ENCODE data around the gene SLC2A11.

The SLC2A11 gene

GRCh38 chr22:23827351-23827995 lies 30.2 kb upstream of the SLC2A11 start:
- no peak overlapping the region for H2AFZ ChIP-seq (ENCODE audit: insufficient read depth, low read length, poor library complexity)
- no peak overlapping the region for H3K9ac ChIP-seq (ENCODE audit: low read length)
- H3K9me3 ChIP-seq (ENCODE audit: insufficient read depth, low read depth, low read length), result peaks cover 3% of the 10 kb centered on the region
- H3K79me2 ChIP-seq (ENCODE audit: control insufficient read depth, insufficient read depth, low read length, poor library complexity), result no peaks in the 10 kb centered on the region
- peaks cover 13% of the 10 kb centered on the region for H3K79me1 ChIP-seq (ENCODE audit: low read length)
- H3K4me3 ChIP-seq (ENCODE audit: low read depth, low read length), result no peak overlapping the region
- H3K4me1 ChIP-seq (ENCODE audit: control insufficient read depth in 1 of 2, insufficient read depth in 2 of 2, low read length in 2 of 2), result peaks cover 14% of the 10 kb centered on the region in 2 experiments
- H3K36me3 ChIP-seq (ENCODE audit: control insufficient read depth in 1 of 2, insufficient read depth in 2 of 2, low read length in 2 of 2), result peaks cover 73 to 80% of the 10 kb centered on the region in 2 experiments
- no peak overlapping the region for H2BK12ac ChIP-seq (ENCODE audit: low read length)
- H2BK120ac ChIP-seq (ENCODE audit: insufficient read depth, low read length, poor library complexity), result no peak overlapping the region
- no peak overlapping the region for H4K91ac ChIP-seq (ENCODE audit: low read depth, low read length)
- H2BK5ac ChIP-seq (ENCODE audit: low read depth, low read length, poor library complexity), result no peak overlapping the region
- no peak overlapping the region for H3K4me2 ChIP-seq (ENCODE audit: low read length)
- no peak overlapping the region for H3K23ac ChIP-seq (ENCODE audit: low read length)
- H3K27ac ChIP-seq (ENCODE audit: low read depth, low read length), result no peak overlapping the region
- H3K27me3 ChIP-seq (ENCODE audit: insufficient read depth, low read length), result no peaks in the 10 kb centered on the region
- H4K8ac ChIP-seq (ENCODE audit: low read depth, low read length), result no peak overlapping the region
- DNase-seq, result no peak
- H3K18ac ChIP-seq (ENCODE audit: low read length), result no peak overlapping the region
- no CpG with 5 or more reads among the region's 11 CpGs for WGBS (ENCODE audit: extremely low coverage, insufficient coverage, insufficient read length)
- H3K14ac ChIP-seq (ENCODE audit: low read length), result no peak overlapping the region
- no peak overlapping the region for H4K12ac ChIP-seq (ENCODE audit: low read depth, low read length)
- no peak overlapping the region for H3K4ac ChIP-seq (ENCODE audit: low read depth, low read length)
- peak overlapping the region; percentile 20 for H2AK5ac ChIP-seq (ENCODE audit: low read length)

- H3K4me3 ChIP-seq (ENCODE audit: low read depth, low read length), result no peak overlapping the region
- no peak overlapping the region for H2BK12ac ChIP-seq (ENCODE audit: low read length)
- no CpG with 5 or more reads among the region's 10 CpGs for WGBS (ENCODE audit: extremely low coverage, insufficient coverage, insufficient read length)
- H2AFZ ChIP-seq (ENCODE audit: insufficient read depth, low read length, poor library complexity), result no peak overlapping the region
- H3K9ac ChIP-seq (ENCODE audit: low read length), result no peak overlapping the region
- no peak overlapping the region for H3K23ac ChIP-seq (ENCODE audit: low read length)
- H3K18ac ChIP-seq (ENCODE audit: low read length), result no peak overlapping the region
- H3K4ac ChIP-seq (ENCODE audit: low read depth, low read length), result no peak overlapping the region
- H4K8ac ChIP-seq (ENCODE audit: low read depth, low read length), result no peak overlapping the region
- peaks cover 13% of the 10 kb centered on the region for H3K79me1 ChIP-seq (ENCODE audit: low read length)
- H3K36me3 ChIP-seq (ENCODE audit: control insufficient read depth in 1 of 2, insufficient read depth in 2 of 2, low read length in 2 of 2), result peaks cover 73 to 81% of the 10 kb centered on the region in 2 experiments
- peaks cover 14% of the 10 kb centered on the region in 2 experiments for H3K4me1 ChIP-seq (ENCODE audit: control insufficient read depth in 1 of 2, insufficient read depth in 2 of 2, low read length in 2 of 2)
- H2BK5ac ChIP-seq (ENCODE audit: low read depth, low read length, poor library complexity), result no peak overlapping the region
- H3K4me2 ChIP-seq (ENCODE audit: low read length), result no peak overlapping the region
- H2BK120ac ChIP-seq (ENCODE audit: insufficient read depth, low read length, poor library complexity), result no peak overlapping the region
- H3K27me3 ChIP-seq (ENCODE audit: insufficient read depth, low read length), result no peaks in the 10 kb centered on the region
- peaks cover 3% of the 10 kb centered on the region for H3K9me3 ChIP-seq (ENCODE audit: insufficient read depth, low read depth, low read length)
- H4K12ac ChIP-seq (ENCODE audit: low read depth, low read length), result no peak overlapping the region
- H3K79me2 ChIP-seq (ENCODE audit: control insufficient read depth, insufficient read depth, low read length, poor library complexity), result no peaks in the 10 kb centered on the region
- H4K91ac ChIP-seq (ENCODE audit: low read depth, low read length), result no peak overlapping the region
- DNase-seq, result no peak
- H3K27ac ChIP-seq (ENCODE audit: low read depth, low read length), result no peak overlapping the region
- H3K14ac ChIP-seq (ENCODE audit: low read length), result no peak overlapping the region
- no peak overlapping the region for H2AK5ac ChIP-seq (ENCODE audit: low read length)
These were observed 28.6 kb upstream of the SLC2A11 start for GRCh38 chr22:23828800-23829680.

GRCh38 chr22:23829845-23830372 lies 27.8 kb upstream of the SLC2A11 start:
- H2BK5ac ChIP-seq (ENCODE audit: low read depth, low read length, poor library complexity), result no peak overlapping the region

GRCh38 chr22:23831261-23831660 lies 26.4 kb upstream of the SLC2A11 start:
- no CpG with 5 or more reads among the region's 8 CpGs for WGBS (ENCODE audit: extremely low coverage, insufficient coverage, insufficient read length)
- Histone ChIP-seq H3K79me1 (ENCODE audit: low read length) (peaks cover 6% of the 10 kb centered on the region), H3K4me3 (ENCODE audit: low read depth, low read length) (no peak overlapping the region), H2BK120ac (ENCODE audit: insufficient read depth, low read length, poor library complexity) (no peak overlapping the region), H3K18ac (ENCODE audit: low read length) (no peak overlapping the region), H3K79me2 (ENCODE audit: control insufficient read depth, insufficient read depth, low read length, poor library complexity) (no peaks in the 10 kb centered on the region), H3K27me3 (ENCODE audit: insufficient read depth, low read length) (no peaks in the 10 kb centered on the region), H3K36me3 (ENCODE audit: control insufficient read depth in 1 of 2, insufficient read depth in 2 of 2, low read length in 2 of 2) (peaks cover 72 to 81% of the 10 kb centered on the region in 2 experiments), H2BK12ac (ENCODE audit: low read length) (no peak overlapping the region), H3K23ac (ENCODE audit: low read length) (no peak overlapping the region), H3K9me3 (ENCODE audit: insufficient read depth, low read depth, low read length) (peaks cover 3% of the 10 kb centered on the region), H3K4me1 (ENCODE audit: control insufficient read depth in 1 of 2, insufficient read depth in 2 of 2, low read length in 2 of 2) (peaks cover 5 to 8% of the 10 kb centered on the region in 2 experiments), H3K4me2 (ENCODE audit: low read length) (no peak overlapping the region), H3K9ac (ENCODE audit: low read length) (no peak overlapping the region), H4K8ac (ENCODE audit: low read depth, low read length) (no peak overlapping the region), H2AK5ac (ENCODE audit: low read length) (no peak overlapping the region), H3K27ac (ENCODE audit: low read depth, low read length) (no peak overlapping the region), H2BK5ac (ENCODE audit: low read depth, low read length, poor library complexity) (no peak overlapping the region), H3K4ac (ENCODE audit: low read depth, low read length) (no peak overlapping the region), H4K91ac (ENCODE audit: low read depth, low read length) (no peak overlapping the region), H4K12ac (ENCODE audit: low read depth, low read length) (no peak overlapping the region), H3K14ac (ENCODE audit: low read length) (no peak overlapping the region), H2AFZ (ENCODE audit: insufficient read depth, low read length, poor library complexity) (no peak overlapping the region)
- DNase-seq, result no peak

More at GRCh38 chr22:23829845-23830372, 27.8 kb upstream of the SLC2A11 start:
- Histone ChIP-seq H2BK120ac (ENCODE audit: insufficient read depth, low read length, poor library complexity) (no peak overlapping the region), H3K9me3 (ENCODE audit: insufficient read depth, low read depth, low read length) (peaks cover 3% of the 10 kb centered on the region), H3K14ac (ENCODE audit: low read length) (no peak overlapping the region), H3K36me3 (ENCODE audit: control insufficient read depth in 1 of 2, insufficient read depth in 2 of 2, low read length in 2 of 2) (peaks cover 70 to 79% of the 10 kb centered on the region in 2 experiments), H3K4ac (ENCODE audit: low read depth, low read length) (no peak overlapping the region), H3K4me3 (ENCODE audit: low read depth, low read length) (no peak overlapping the region), H3K9ac (ENCODE audit: low read length) (no peak overlapping the region), H4K8ac (ENCODE audit: low read depth, low read length) (no peak overlapping the region), H3K4me1 (ENCODE audit: control insufficient read depth in 1 of 2, insufficient read depth in 2 of 2, low read length in 2 of 2) (peaks cover 8 to 11% of the 10 kb centered on the region in 2 experiments), H4K12ac (ENCODE audit: low read depth, low read length) (no peak overlapping the region), H4K91ac (ENCODE audit: low read depth, low read length) (no peak overlapping the region), H3K27ac (ENCODE audit: low read depth, low read length) (no peak overlapping the region), H2BK12ac (ENCODE audit: low read length) (no peak overlapping the region), H3K27me3 (ENCODE audit: insufficient read depth, low read length) (no peaks in the 10 kb centered on the region), H2AFZ (ENCODE audit: insufficient read depth, low read length, poor library complexity) (no peak overlapping the region), H3K23ac (ENCODE audit: low read length) (no peak overlapping the region), H3K79me1 (ENCODE audit: low read length) (peaks cover 11% of the 10 kb centered on the region), H3K4me2 (ENCODE audit: low read length) (no peak overlapping the region), H2AK5ac (ENCODE audit: low read length) (no peak overlapping the region), H3K79me2 (ENCODE audit: control insufficient read depth, insufficient read depth, low read length, poor library complexity) (no peaks in the 10 kb centered on the region), H3K18ac (ENCODE audit: low read length) (no peak overlapping the region)
- WGBS (ENCODE audit: extremely low coverage, insufficient coverage, insufficient read length), result no CpG with 5 or more reads among the region's 7 CpGs
- DNase-seq, result peak in 1 of 2 donors; percentile 7
